ENCODE results near the gene TCAP. TPM values are rescaled to one million over a fixed set of nuclear protein-coding genes. Genes with fewer than 3 reads are reported as not detected.

Gene TCAP
- total and polyA plus RNA-seq, 12 donors, result 0.78 to 13.6 (median 1.8) TPM; not detected in 1

- H3K27ac ChIP-seq, result peak overlapping the region in 1 of 5 donors; percentile 73
- peaks cover 16% of the 10 kb centered on the region for H3K27me3 ChIP-seq
- TF ChIP-seq CTCF (IDR thresholded peaks at IDR 0.05) (no peak), POLR2A (IDR thresholded peaks at IDR 0.05) (no peak)
- H3K9me3 ChIP-seq (replicated peaks in 1 of 3), result no peaks in the 10 kb centered on the region
- H3K4me1 ChIP-seq (replicated peaks in 1 of 2), result no peaks in the 10 kb centered on the region
- no peaks in the 10 kb centered on the region for H3K36me3 ChIP-seq (replicated peaks in 1 of 2)
- DNase-seq, result no peak
- intact Hi-C loops (cut with DNase I), result no loop called here
- WGBS, 4 donors, result 44 to 56% (median 51%) methylated on average over 10 of the region's 10 CpGs
- peak overlapping the region in 1 of 4 donors; percentile 62 for H3K4me3 ChIP-seq
These were observed 36.0 kb downstream of the TCAP start for GRCh38 chr17:39701012-39701783.

GRCh38 chr17:39701784-39702422 lies 36.8 kb downstream of the TCAP start:
- Histone ChIP-seq H3K9me3 (replicated peaks in 1 of 3) (no peaks in the 10 kb centered on the region), H3K4me3 (no peak overlapping the region), H3K4me1 (replicated peaks in 1 of 2) (no peaks in the 10 kb centered on the region), H3K36me3 (replicated peaks in 1 of 2) (no peaks in the 10 kb centered on the region), H3K27ac (no peak overlapping the region), H3K27me3 (peaks cover 16% of the 10 kb centered on the region)
- intact Hi-C loops (cut with DNase I), result no loop called here
- WGBS, 4 donors, result 67 to 82% (median 75%) methylated on average over 4 of the region's 4 CpGs
- TF ChIP-seq CTCF (IDR thresholded peaks at IDR 0.05) (no peak), POLR2A (IDR thresholded peaks at IDR 0.05) (no peak)
- no peak for DNase-seq

GRCh38 chr17:39702901-39703893 lies 38.0 kb downstream of the TCAP start:
- peak overlapping the region in 1 of 5 donors; percentile 6 for H3K27ac ChIP-seq
- no peak for TF ChIP-seq POLR2A (IDR thresholded peaks at IDR 0.05)
- no peak for TF ChIP-seq CTCF (IDR thresholded peaks at IDR 0.05)
- intact Hi-C loops (cut with DNase I), result no loop called here
- no peak for DNase-seq
- no peaks in the 10 kb centered on the region for H3K36me3 ChIP-seq (replicated peaks in 1 of 2)
- WGBS, 4 donors, result 63 to 69% (median 66%) methylated on average over 9 to 12 of the region's 12 CpGs
- H3K27me3 ChIP-seq, result peaks cover 16% of the 10 kb centered on the region
- no peak overlapping the region for H3K4me3 ChIP-seq
- H3K9me3 ChIP-seq (replicated peaks in 1 of 3), result no peaks in the 10 kb centered on the region
- H3K4me1 ChIP-seq (replicated peaks in 1 of 2), result no peaks in the 10 kb centered on the region

- DNase-seq, result no peak
- Histone ChIP-seq H3K36me3 (replicated peaks in 1 of 2) (no peaks in the 10 kb centered on the region), H3K9me3 (replicated peaks in 1 of 3) (no peaks in the 10 kb centered on the region), H3K27me3 (peaks cover 15% of the 10 kb centered on the region), H3K4me1 (replicated peaks in 1 of 2) (no peaks in the 10 kb centered on the region), H3K4me3 (no peak overlapping the region), H3K27ac (no peak overlapping the region)
- intact Hi-C loops (cut with DNase I), result no loop called here
- whole genome bisulfite sequencing, 4 donors, result 76 to 96% (median 80%) methylated on average over 3 to 5 of the region's 5 CpGs
- no peak for TF ChIP-seq CTCF (IDR thresholded peaks at IDR 0.05)
- TF ChIP-seq POLR2A (IDR thresholded peaks at IDR 0.05), result no peak
These were observed 38.8 kb downstream of the TCAP start for GRCh38 chr17:39703913-39704312.
